ENCODE data around the gene TAS2R31.

- TF ChIP-seq CTCF (IDR thresholded peaks at IDR 0.05) (no peak), POLR2AphosphoS5 (IDR thresholded peaks at IDR 0.05; ENCODE audit: insufficient read depth in 1 of 2, low read depth in 1 of 2) (no peak)
These were observed 5.1 kb downstream of the TAS2R31 start for GRCh38 chr12:11026118-11026517.

Measured in vagina (tissue), 2 donors.